Suprapubic skin (tissue), 4 donors: Measurements from ENCODE around the gene NCAM1. TPM values are rescaled to one million over a fixed set of nuclear protein-coding genes. Genes with fewer than 3 reads are reported as not detected.

Source experiments
- DNase-seq, 2 donors: peaks; one replicate each; pipeline ENCODE4 v3.0.0-alpha.2; 2019; ENCODE audit warnings: low spot score in 2 of 2
- H3K27ac ChIP-seq: fragments of 200-600 bp; sonication (generic); one replicate; pipeline ENCODE4 v1.5.1; 2019
- H3K27me3 ChIP-seq: fragments of 200-600 bp; sonication (generic); one replicate; pipeline ENCODE4 v1.5.1; 2019
- H3K36me3 ChIP-seq: fragments of 200-600 bp; sonication (generic); one replicate; pipeline ENCODE4 v1.5.1; 2019
- H3K4me1 ChIP-seq: fragments of 200-600 bp; sonication (generic); one replicate; pipeline ENCODE4 v1.5.1; 2019
- H3K4me3 ChIP-seq: fragments of 200-600 bp; sonication (generic); one replicate; pipeline ENCODE4 v1.5.1; 2019; ENCODE audit warnings: mild to moderate bottlenecking
- H3K9me3 ChIP-seq: fragments of 200-600 bp; sonication (generic); one replicate; pipeline ENCODE4 v1.5.1; 2019
- EP300 ChIP-seq: sonication (generic); formaldehyde crosslinking; IDR thresholded peaks from one replicate; pipeline ENCODE4 v1.6.1; 2017; ENCODE audit warnings: antibody characterized with exemption
- POLR2A ChIP-seq, 2 donors: fragments of 450-650 bp; IDR thresholded peaks; one replicate each; pipeline ENCODE4 v1.6.1; 2017; ENCODE audit warnings: antibody characterized with exemption in 2 of 2, mild to moderate bottlenecking in 2 of 2, moderate library complexity in 2 of 2
- POLR2AphosphoS5 ChIP-seq, 3 donors: sonication (generic); formaldehyde crosslinking; IDR thresholded peaks; one replicate each; pipeline ENCODE4 v1.6.1; 2017; ENCODE audit warnings: antibody characterized with exemption in 3 of 3
- WGBS: methylation state at CpG from one replicate; pipeline ENCODE4 v1.1.5; 2018; 5-methylcytosine and 5-hydroxymethylcytosine counted together
- total RNA-seq, 4 donors: library from RNA; depleted of rRNA; stranded (reverse); fragments of >200 nt; gene quantifications; one replicate each; pipeline ENCODE4 v1.1.0, GENCODE V29; 2016
- TF ChIP-seq, protein P1 (sequence below), 2 donors: fragments of 200-600 bp in 1 of 2; fragments of 450-650 bp in 1 of 2; sonication (generic) in 1 of 2; IDR thresholded peaks; one replicate each; pipeline ENCODE4 v1.5.1; 2016 to 2019; ENCODE audit warnings: antibody characterized with exemption in 2 of 2, mild to moderate bottlenecking in 1 of 2, moderate library complexity in 1 of 2

The NCAM1 gene
- total RNA-seq, 4 donors from 2014 or later: 0.98 to 3.3 (median 1.9) TPM

DNA sequence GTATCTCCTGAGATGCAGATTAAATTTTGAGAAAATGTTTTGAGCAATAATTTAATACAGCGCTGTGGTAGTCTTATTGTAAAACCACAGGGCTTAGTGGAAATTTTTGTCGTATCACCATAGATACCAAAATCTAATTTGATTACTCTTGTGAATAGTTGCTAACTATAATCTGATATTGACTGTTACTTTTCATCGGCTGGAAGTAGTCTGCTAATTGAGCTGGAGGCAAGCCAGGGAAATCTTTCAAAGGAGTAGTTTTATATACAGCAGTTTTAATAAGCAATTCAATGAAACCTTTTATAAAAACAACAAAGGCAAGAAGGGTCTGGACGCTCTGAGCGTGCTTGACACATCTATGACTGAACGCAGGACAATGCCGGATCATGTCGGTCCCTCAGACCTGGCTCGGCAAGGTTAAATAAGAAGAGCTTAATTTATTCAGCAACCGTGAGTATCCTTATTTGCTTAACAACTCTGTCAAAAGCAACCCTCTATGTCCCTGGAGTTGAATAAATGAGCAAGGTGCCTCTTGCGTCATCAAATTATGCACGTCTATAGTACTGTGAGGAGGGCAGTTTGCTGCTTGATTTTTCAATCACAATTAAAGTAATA is 121.2 kb downstream of the NCAM1 start:
- H3K4me3 ChIP-seq: no peak overlapping the region
- 82% methylated on average over 12 of the region's 12 CpGs for WGBS
- H3K4me1 ChIP-seq: no peaks in the 10 kb centered on the region
- no peak for DNase-seq
- H3K27me3 ChIP-seq: no peaks in the 10 kb centered on the region
- TF ChIP-seq POLR2AphosphoS5 (IDR thresholded peaks at IDR 0.05) (no peak), EP300 (no peak), POLR2A (IDR thresholded peaks at IDR 0.05) (no peak)
- TF ChIP-seq, protein P1, sequence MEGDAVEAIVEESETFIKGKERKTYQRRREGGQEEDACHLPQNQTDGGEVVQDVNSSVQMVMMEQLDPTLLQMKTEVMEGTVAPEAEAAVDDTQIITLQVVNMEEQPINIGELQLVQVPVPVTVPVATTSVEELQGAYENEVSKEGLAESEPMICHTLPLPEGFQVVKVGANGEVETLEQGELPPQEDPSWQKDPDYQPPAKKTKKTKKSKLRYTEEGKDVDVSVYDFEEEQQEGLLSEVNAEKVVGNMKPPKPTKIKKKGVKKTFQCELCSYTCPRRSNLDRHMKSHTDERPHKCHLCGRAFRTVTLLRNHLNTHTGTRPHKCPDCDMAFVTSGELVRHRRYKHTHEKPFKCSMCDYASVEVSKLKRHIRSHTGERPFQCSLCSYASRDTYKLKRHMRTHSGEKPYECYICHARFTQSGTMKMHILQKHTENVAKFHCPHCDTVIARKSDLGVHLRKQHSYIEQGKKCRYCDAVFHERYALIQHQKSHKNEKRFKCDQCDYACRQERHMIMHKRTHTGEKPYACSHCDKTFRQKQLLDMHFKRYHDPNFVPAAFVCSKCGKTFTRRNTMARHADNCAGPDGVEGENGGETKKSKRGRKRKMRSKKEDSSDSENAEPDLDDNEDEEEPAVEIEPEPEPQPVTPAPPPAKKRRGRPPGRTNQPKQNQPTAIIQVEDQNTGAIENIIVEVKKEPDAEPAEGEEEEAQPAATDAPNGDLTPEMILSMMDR (IDR thresholded peaks at IDR 0.05): no peak
- H3K9me3 ChIP-seq: no peaks in the 10 kb centered on the region
- H3K36me3 ChIP-seq: no peaks in the 10 kb centered on the region
- no peak overlapping the region for H3K27ac ChIP-seq

- no peaks in the 10 kb centered on the region for H3K36me3 ChIP-seq
- no peaks in the 10 kb centered on the region for H3K9me3 ChIP-seq
- H3K4me1 ChIP-seq: no peaks in the 10 kb centered on the region
- no peak for TF ChIP-seq EP300
- TF ChIP-seq POLR2AphosphoS5 (IDR thresholded peaks at IDR 0.05): no peak
- TF ChIP-seq POLR2A (IDR thresholded peaks at IDR 0.05): no peak
- TF ChIP-seq, protein P1 (IDR thresholded peaks at IDR 0.05): no peak
- DNase-seq: no peak
- H3K4me3 ChIP-seq: no peak overlapping the region
- H3K27ac ChIP-seq: no peak overlapping the region
- H3K27me3 ChIP-seq: no peaks in the 10 kb centered on the region
- WGBS: 81% methylated on average over 3 of the region's 3 CpGs
Observed at GRCh38 chr11:113083571-113083970, 122.4 kb downstream of the NCAM1 start.

DNA sequence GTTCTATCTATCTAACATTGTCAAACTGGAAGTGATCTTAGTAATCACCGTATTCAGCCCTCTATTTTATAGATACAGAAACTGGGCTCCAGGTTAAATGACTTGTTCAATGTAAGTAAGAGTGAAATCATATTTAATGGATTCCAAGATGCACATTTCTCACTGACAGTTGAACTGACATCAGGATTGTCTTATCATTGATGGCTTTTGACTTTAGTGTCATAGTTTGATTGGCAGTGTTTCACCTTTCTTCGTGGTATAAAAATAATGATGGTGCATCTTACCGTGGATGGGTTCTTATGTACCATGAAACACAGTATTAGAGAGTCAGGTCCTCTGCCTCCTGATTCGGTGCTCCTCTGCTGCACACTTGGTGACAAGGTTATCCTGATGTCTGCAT is 123.1 kb downstream of the NCAM1 start:
- 88% methylated on average over 4 of the region's 4 CpGs for WGBS
- Histone ChIP-seq H3K9me3 (no peaks in the 10 kb centered on the region), H3K36me3 (no peaks in the 10 kb centered on the region), H3K4me3 (no peak overlapping the region), H3K4me1 (no peaks in the 10 kb centered on the region), H3K27me3 (no peaks in the 10 kb centered on the region), H3K27ac (no peak overlapping the region)
- no peak for TF ChIP-seq EP300
- no peak for TF ChIP-seq POLR2AphosphoS5 (IDR thresholded peaks at IDR 0.05)
- TF ChIP-seq, protein P1 (IDR thresholded peaks at IDR 0.05): no peak
- TF ChIP-seq POLR2A (IDR thresholded peaks at IDR 0.05): no peak
- DNase-seq: no peak

- Histone ChIP-seq H3K36me3 (no peaks in the 10 kb centered on the region), H3K4me3 (no peak overlapping the region), H3K27me3 (no peaks in the 10 kb centered on the region), H3K27ac (no peak overlapping the region), H3K9me3 (no peaks in the 10 kb centered on the region), H3K4me1 (no peaks in the 10 kb centered on the region)
- DNase-seq: no peak
- 78% methylated on average over 3 of the region's 3 CpGs for WGBS
- TF ChIP-seq POLR2A (IDR thresholded peaks at IDR 0.05): no peak
- TF ChIP-seq, protein P1 (IDR thresholded peaks at IDR 0.05): no peak
- no peak for TF ChIP-seq EP300
- no peak for TF ChIP-seq POLR2AphosphoS5 (IDR thresholded peaks at IDR 0.05)
Observed at GRCh38 chr11:113085446-113085845, 124.2 kb downstream of the NCAM1 start.

GRCh38 chr11:113087706-113088105 is 126.5 kb downstream of the NCAM1 start:
- H3K27me3 ChIP-seq: no peaks in the 10 kb centered on the region
- H3K36me3 ChIP-seq: no peaks in the 10 kb centered on the region
- 92% methylated on average over 4 of the region's 4 CpGs for WGBS
- no peak for DNase-seq
- no peaks in the 10 kb centered on the region for H3K4me1 ChIP-seq
- H3K27ac ChIP-seq: no peak overlapping the region
- TF ChIP-seq, protein P1 (IDR thresholded peaks at IDR 0.05): no peak
- no peaks in the 10 kb centered on the region for H3K9me3 ChIP-seq
- H3K4me3 ChIP-seq: no peak overlapping the region
